HCT116 (cell line): ENCODE measurements around the gene SSTR3. TPM values are rescaled to one million over a fixed set of nuclear protein-coding genes. Genes with fewer than 3 reads are reported as not detected.

Source experiments
- ATAC-seq: fragments of 200-7000 bp; cut with Tn5 transposase; 2 replicates; pipeline ENCODE4 v1.9.1; 2020; ENCODE audit warnings: mild to moderate bottlenecking, moderate library complexity
- BruUV-seq: library from RNA; stranded (reverse); fragments of 400-500 nt; replicated peaks from 2 replicates; lab custom pipeline; 2021; lab: Mats Ljungman, UMichigan
- CTCF ChIA-PET: fragments of 300-600 bp; sonication (Branson Sonifier 250); formaldehyde crosslinking; loops from one replicate; lab custom pipeline; 2021; ENCODE audit warnings: antibody characterized with exemption; lab: Charles Lee
- POLR2A ChIA-PET: fragments of 300-600, 350-600 bp; sonication (Branson Sonifier 250); formaldehyde crosslinking; loops from one replicate; lab custom pipeline; 2021; ENCODE audit warnings: antibody characterized with exemption; lab: Charles Lee
- RAD21 ChIA-PET, 2 experiments: fragments of 300-600 bp; sonication (Branson Sonifier 250); formaldehyde crosslinking; loops; one replicate each; lab custom pipeline; 2023; ENCODE audit warnings: low total read pairs in 2 of 2; ENCODE audit not compliant: uncharacterized antibody in 2 of 2, unreplicated experiment in 2 of 2, low non-redundant PET in 1 of 2; lab: Charles Lee
- DNase-seq: peaks from one replicate; pipeline ENCODE4 v3.0.0-alpha.2; 2010; ENCODE audit warnings: low read depth, low spot score
- H2AFZ ChIP-seq: fragments of 200-600 bp; shearing (Covaris generic), sonication (generic); 2 replicates; pipeline ENCODE4 v1.6.1; 2017; ENCODE audit warnings: low read depth, mixed run types, mixed read lengths, antibody characterized with exemption, low read length; ENCODE audit not compliant: poor library complexity, severe bottlenecking
- H3K27ac ChIP-seq: 2 replicates; pipeline ENCODE4 v1.5.1; 2012; ENCODE audit warnings: low read depth, low read length
- H3K27me3 ChIP-seq: fragments of 200-600 bp; sonication (generic); 2 replicates; pipeline ENCODE4 v1.6.1; 2016; ENCODE audit warnings: mixed run types, low read length, mixed read lengths; ENCODE audit not compliant: insufficient read depth
- H3K36me3 ChIP-seq, 2 experiments: fragments of 200-500 bp in 1 of 2; fragments of 200-600 bp in 1 of 2; sonication (Bioruptor generic) in 1 of 2; sonication (generic) in 1 of 2; 2 replicates each; pipeline versions ENCODE4 v1.5.1 to v1.6.1; 2014 to 2016; ENCODE audit warnings: low read length in 2 of 2, inconsistent platforms in 1 of 2, mixed read lengths in 1 of 2, mixed run types in 1 of 2; ENCODE audit not compliant: insufficient read depth in 2 of 2, control insufficient read depth in 1 of 2
- H3K4me1 ChIP-seq, 2 experiments: fragments of 200-600 bp in 1 of 2; sonication (generic) in 1 of 2; 2 replicates each; pipeline versions ENCODE4 v1.5.1 to v1.6.1; 2012 to 2017; ENCODE audit warnings: low read length in 2 of 2, inconsistent platforms in 1 of 2, mild to moderate bottlenecking in 1 of 2, mixed read lengths in 1 of 2, mixed run types in 1 of 2, moderate library complexity in 1 of 2; ENCODE audit not compliant: insufficient read depth in 2 of 2, control insufficient read depth in 1 of 2
- H3K4me2 ChIP-seq: fragments of 200-600 bp; sonication (generic); 2 replicates; pipeline ENCODE4 v1.6.1; 2017; ENCODE audit warnings: mixed run types, low read length, mixed read lengths
- H3K4me3 ChIP-seq, 2 experiments: fragments of 200-600 bp in 1 of 2; sonication (generic) in 1 of 2; replicated peaks in 1 of 2; 2 replicates each; pipeline ENCODE4 v1.5.1; 2011 to 2016; ENCODE audit warnings: low read length in 2 of 2, control low read depth in 1 of 2, low read depth in 1 of 2, mild to moderate bottlenecking in 1 of 2, mixed read lengths in 1 of 2, mixed run types in 1 of 2
- H3K79me2 ChIP-seq: fragments of 200-600 bp; sonication (generic); 2 replicates; pipeline ENCODE4 v1.6.1; 2017; ENCODE audit warnings: mild to moderate bottlenecking, mixed run types, low read length, moderate library complexity, mixed read lengths; ENCODE audit not compliant: insufficient read depth
- H3K9ac ChIP-seq: fragments of 200-600 bp; sonication (generic); 2 replicates; pipeline ENCODE4 v1.6.1; 2016; ENCODE audit warnings: low read length, mixed read lengths
- H3K9me2 ChIP-seq: fragments of 200-600 bp; sonication (generic), shearing (Covaris generic); 2 replicates; pipeline ENCODE4 v1.6.1; 2017; ENCODE audit warnings: mixed run types, mild to moderate bottlenecking, moderate library complexity; ENCODE audit not compliant: insufficient read depth
- H3K9me3 ChIP-seq, 2 experiments: fragments of 200-500 bp in 1 of 2; fragments of 200-600 bp in 1 of 2; sonication (Bioruptor generic) in 1 of 2; sonication (generic) in 1 of 2; 2 replicates each; pipeline ENCODE4 v1.6.1; 2014 to 2017; ENCODE audit warnings: low read length in 2 of 2, mixed read lengths in 2 of 2, inconsistent platforms in 1 of 2, low read depth in 1 of 2, mild to moderate bottlenecking in 1 of 2, mixed run types in 1 of 2, moderate library complexity in 1 of 2; ENCODE audit not compliant: control insufficient read depth in 1 of 2, insufficient read depth in 1 of 2
- H4K20me1 ChIP-seq: fragments of 200-600 bp; sonication (generic), shearing (Covaris generic); 2 replicates; pipeline ENCODE4 v1.6.1; 2017; ENCODE audit warnings: mixed run types, mild to moderate bottlenecking, moderate library complexity; ENCODE audit not compliant: insufficient read depth
- CEBPB ChIP-seq: IDR thresholded peaks from 2 replicates; pipeline ENCODE4 v1.6.1; 2012; ENCODE audit warnings: low read depth
- ELF1 ChIP-seq: IDR thresholded peaks from 2 replicates; pipeline ENCODE4 v1.6.1; 2012; ENCODE audit warnings: low read depth, borderline replicate concordance
- EZH2 ChIP-seq: fragments of 200-600 bp; sonication (generic); IDR thresholded peaks from 2 replicates; pipeline ENCODE4 v1.6.1; 2017; ENCODE audit warnings: antibody characterized with exemption, mixed run types
- EZH2phosphoT487 ChIP-seq: fragments of 200-600 bp; IDR thresholded peaks from 2 replicates; pipeline ENCODE4 v1.6.1; 2018; ENCODE audit warnings: antibody characterized with exemption, borderline replicate concordance
- FOSL1 ChIP-seq: IDR thresholded peaks from 2 replicates; pipeline ENCODE4 v1.6.1; 2012; ENCODE audit warnings: low read depth
- JUND ChIP-seq: IDR thresholded peaks from 2 replicates; pipeline ENCODE4 v1.6.1; 2012
- POLR2A ChIP-seq: IDR thresholded peaks from 2 replicates; pipeline ENCODE4 v1.7.0; 2011; ENCODE audit warnings: borderline replicate concordance; ENCODE audit not compliant: insufficient read depth, insufficient read length; ENCODE audit errors: extremely low read depth
- SIN3A ChIP-seq: IDR thresholded peaks from 2 replicates; pipeline ENCODE4 v1.6.1; 2012; ENCODE audit warnings: low read depth
- SP1 ChIP-seq: IDR thresholded peaks from 2 replicates; pipeline ENCODE4 v1.6.1; 2012; ENCODE audit warnings: low read depth
- SRF ChIP-seq: IDR thresholded peaks from 2 replicates; pipeline ENCODE4 v1.6.1; 2012; ENCODE audit warnings: low read depth
- YY1 ChIP-seq: IDR thresholded peaks from 2 replicates; pipeline ENCODE4 v1.6.1; 2011; ENCODE audit warnings: low read length, low read depth, moderate library complexity, mild to moderate bottlenecking; ENCODE audit not compliant: insufficient replicate concordance; ENCODE audit errors: extremely low read depth
- ZFX ChIP-seq: fragments of 450-650 bp; IDR thresholded peaks from 2 replicates; pipeline ENCODE4 v1.6.1; 2017
- ZNF274 ChIP-seq: fragments of 200-500 bp; sonication (Bioruptor generic); IDR thresholded peaks from 2 replicates; pipeline ENCODE4 v1.6.1; 2014; ENCODE audit warnings: mild to moderate bottlenecking, low read depth, low read length, inconsistent platforms
- intact Hi-C: fragments of 100-400 bp; cut with micrococcal nuclease; formaldehyde crosslinking; loops from 2 replicates; pipeline ENCODE4 v1.10.0; 2022
- total RNA-seq: library from RNA; stranded (reverse); gene quantifications from one replicate; pipeline ENCODE4 v1.2.1, GENCODE V29; 2021; ENCODE audit not compliant: unreplicated experiment
- TF ChIP-seq, protein P1 (sequence below), 3 experiments: fragments of 200-600 bp in 1 of 3; sonication (generic) in 1 of 3; IDR thresholded peaks in 2 of 3; conservative IDR thresholded peaks in 1 of 3; 2 replicates each; pipeline ENCODE4 v1.5.1; 2012 to 2017; ENCODE audit warnings: low read depth in 2 of 3, low read length in 2 of 3, antibody characterized with exemption in 1 of 3, borderline replicate concordance in 1 of 3, control low read depth in 1 of 3, mild to moderate bottlenecking in 1 of 3, mixed read lengths in 1 of 3, mixed run types in 1 of 3, moderate library complexity in 1 of 3; ENCODE audit not compliant: insufficient read depth in 1 of 3
- TF ChIP-seq, protein P2 (sequence below): IDR thresholded peaks from 2 replicates; pipeline ENCODE4 v1.6.1; 2012

The SSTR3 gene
- total RNA-seq, 1 experiment from 2014 or later = not detected

DNA sequence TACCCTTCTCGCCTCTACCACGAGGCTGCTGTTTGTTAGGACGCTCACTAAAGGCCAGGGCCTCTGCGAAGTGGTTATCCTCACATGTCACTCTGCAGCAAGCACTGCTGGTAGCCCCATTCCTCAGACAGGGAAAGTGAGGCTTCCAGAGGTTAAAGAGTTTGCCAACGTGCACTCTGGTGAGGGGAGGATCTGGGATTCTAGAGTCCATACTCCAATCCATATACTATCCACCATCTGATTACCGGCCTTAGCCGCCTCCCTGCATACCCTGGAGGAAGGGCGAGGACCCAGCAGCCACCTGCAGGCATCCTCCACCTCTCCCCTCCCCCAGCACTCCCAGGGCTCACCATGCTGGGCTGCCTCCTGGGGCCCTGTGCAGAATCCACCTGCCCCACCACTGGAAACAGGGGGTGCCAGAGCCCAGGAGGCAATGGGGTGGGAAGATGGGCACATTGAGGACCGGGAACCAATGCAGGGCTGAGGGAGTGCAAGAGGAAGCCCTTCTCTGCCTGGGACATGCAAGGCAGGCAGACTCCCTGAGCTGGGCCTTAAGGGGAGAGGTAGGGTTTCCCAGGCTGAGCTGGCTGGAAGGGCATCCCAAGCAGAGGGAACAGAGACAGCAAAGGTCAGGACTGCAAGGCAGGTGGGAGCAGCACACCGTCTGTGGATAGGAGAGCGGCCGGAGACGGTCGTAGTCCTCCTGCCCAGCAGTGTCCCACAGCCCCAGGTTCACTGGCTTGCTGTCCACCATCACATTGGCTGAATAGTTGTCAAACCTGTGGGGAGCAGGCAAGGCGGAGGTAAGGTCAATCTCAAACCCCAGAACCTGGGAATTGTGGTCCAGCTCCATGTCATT, 20.1 kb upstream of the SSTR3 start:
- Histone ChIP-seq H3K4me1 (peaks cover 24 to 41% of the 10 kb centered on the region in 2 experiments), H3K79me2 (no peaks in the 10 kb centered on the region), H4K20me1 (no peaks in the 10 kb centered on the region), H3K27ac (no peak overlapping the region; the same call in 1 of the 2 replicates), H3K4me2 (no peak overlapping the region), H3K4me3 (no peak overlapping the region)
- POLR2A ChIA-PET = no interaction called here
- intact Hi-C loops = no loop called here
- RAD21 ChIA-PET = no interaction called here
- TF ChIP-seq SIN3A = no peak
- no peak for TF ChIP-seq YY1
- no peak for TF ChIP-seq CEBPB
- TF ChIP-seq, protein P1, sequence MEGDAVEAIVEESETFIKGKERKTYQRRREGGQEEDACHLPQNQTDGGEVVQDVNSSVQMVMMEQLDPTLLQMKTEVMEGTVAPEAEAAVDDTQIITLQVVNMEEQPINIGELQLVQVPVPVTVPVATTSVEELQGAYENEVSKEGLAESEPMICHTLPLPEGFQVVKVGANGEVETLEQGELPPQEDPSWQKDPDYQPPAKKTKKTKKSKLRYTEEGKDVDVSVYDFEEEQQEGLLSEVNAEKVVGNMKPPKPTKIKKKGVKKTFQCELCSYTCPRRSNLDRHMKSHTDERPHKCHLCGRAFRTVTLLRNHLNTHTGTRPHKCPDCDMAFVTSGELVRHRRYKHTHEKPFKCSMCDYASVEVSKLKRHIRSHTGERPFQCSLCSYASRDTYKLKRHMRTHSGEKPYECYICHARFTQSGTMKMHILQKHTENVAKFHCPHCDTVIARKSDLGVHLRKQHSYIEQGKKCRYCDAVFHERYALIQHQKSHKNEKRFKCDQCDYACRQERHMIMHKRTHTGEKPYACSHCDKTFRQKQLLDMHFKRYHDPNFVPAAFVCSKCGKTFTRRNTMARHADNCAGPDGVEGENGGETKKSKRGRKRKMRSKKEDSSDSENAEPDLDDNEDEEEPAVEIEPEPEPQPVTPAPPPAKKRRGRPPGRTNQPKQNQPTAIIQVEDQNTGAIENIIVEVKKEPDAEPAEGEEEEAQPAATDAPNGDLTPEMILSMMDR (IDR thresholded peaks at IDR 0.05 in 2 of 3, conservative IDR thresholded peaks at IDR 0.05 in 1 of 3; ENCODE audit: borderline replicate concordance in 1 of 3, insufficient read depth in 1 of 3, low read depth in 2 of 3, low read length in 2 of 3) = no peak
- TF ChIP-seq JUND = no peak
- TF ChIP-seq, protein P2, sequence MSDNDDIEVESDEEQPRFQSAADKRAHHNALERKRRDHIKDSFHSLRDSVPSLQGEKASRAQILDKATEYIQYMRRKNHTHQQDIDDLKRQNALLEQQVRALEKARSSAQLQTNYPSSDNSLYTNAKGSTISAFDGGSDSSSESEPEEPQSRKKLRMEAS = no peak
- no peak for TF ChIP-seq FOSL1
- no peak for TF ChIP-seq ZFX
- TF ChIP-seq SP1 = no peak
- no peak for TF ChIP-seq ELF1
- TF ChIP-seq ZNF274 = no peak
- no peak for TF ChIP-seq SRF
- TF ChIP-seq EZH2 = no peak
- no peak for TF ChIP-seq POLR2A
- no peak for TF ChIP-seq EZH2phosphoT487
- TF ChIP-seq, all 23 proteins: peak for 0
- no TSS peak for BruUV-seq
- H3K9ac ChIP-seq = no peak overlapping the region
- no peak for DNase-seq
- H3K27me3 ChIP-seq = no peaks in the 10 kb centered on the region
- no peaks in the 10 kb centered on the region for H3K9me2 ChIP-seq
- no peak overlapping the region for H2AFZ ChIP-seq
- no peak for ATAC-seq
- CTCF ChIA-PET = no interaction called here
- H3K9me3 ChIP-seq = no peaks in the 10 kb centered on the region
- no peaks in the 10 kb centered on the region for H3K36me3 ChIP-seq
